CD4-positive, alpha-beta T cell treated with Interleukin-4 for 1 hour (primary cell): ENCODE results near the gene SEMA4D.

Experiments used
- DNase-seq, 2 donors: peaks; one replicate each; pipeline ENCODE4 v3.0.0-alpha.2; 2020 to 2022

The SEMA4D gene

DNA sequence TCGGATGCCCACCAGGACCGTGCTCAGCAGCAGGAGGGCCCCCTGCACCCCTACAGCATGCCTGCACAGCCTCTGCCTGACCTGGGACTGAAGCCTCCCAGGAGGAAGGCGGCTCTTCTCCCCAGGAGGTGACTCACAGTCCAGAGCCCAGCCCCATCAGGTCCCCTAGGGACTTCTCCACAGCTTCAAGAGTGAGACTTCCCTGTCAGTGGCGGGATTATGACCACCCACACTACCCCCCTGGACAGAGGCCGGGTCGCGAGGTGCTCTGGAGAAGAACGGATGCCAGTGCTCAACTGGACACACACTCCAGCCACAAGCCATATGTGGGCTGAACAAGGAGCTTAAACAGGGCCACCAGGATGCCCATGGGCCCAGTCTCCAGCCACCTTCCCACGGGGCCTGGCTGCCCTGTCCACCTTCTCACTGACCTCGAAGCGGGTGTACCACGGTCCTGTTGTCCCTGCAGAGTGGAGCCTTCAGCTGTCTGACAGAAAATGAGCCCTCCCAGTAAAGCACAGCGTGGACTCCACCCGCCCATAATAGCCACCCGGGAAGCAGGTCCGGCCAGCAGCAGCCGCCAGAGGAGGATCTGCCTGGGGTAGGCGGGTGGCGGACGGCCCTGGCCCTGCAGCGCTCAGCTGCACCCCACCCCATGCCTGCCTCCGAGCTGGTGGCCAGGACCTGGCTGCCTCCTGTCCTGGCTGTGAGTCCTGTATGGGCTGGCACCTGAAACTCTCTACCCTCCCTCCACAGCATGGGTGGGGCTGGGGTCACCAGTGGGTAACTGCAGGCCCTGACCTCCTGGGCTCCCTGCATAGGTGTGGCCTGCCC, 54.7 kb downstream of the SEMA4D start:
- DNase-seq: peak in 1 of 2 donors; percentile 35

DNA sequence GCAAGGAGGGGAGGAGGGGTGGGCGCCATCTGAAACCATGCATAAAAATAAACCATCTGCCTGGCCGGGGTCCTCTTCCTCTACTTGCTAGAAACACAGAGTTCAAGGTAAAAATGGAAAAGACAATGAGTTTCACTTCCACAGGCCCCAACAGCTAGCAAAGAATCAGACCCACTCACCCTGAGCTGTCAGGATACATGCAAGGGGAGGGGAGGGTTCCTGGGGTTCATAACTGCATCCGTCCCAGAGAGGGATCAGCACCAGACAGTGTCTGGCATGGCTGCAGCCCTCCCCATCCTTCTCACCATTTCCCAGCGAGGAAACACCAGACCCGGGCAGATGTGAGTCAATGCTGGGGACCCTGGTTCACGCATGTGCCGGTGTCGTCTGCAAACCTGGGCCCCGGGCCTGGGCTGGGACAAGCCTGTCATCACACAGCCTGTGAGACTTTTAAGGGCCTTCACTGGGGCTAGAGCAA, 55.4 kb downstream of the SEMA4D start:
- DNase-seq: no peak

DNA sequence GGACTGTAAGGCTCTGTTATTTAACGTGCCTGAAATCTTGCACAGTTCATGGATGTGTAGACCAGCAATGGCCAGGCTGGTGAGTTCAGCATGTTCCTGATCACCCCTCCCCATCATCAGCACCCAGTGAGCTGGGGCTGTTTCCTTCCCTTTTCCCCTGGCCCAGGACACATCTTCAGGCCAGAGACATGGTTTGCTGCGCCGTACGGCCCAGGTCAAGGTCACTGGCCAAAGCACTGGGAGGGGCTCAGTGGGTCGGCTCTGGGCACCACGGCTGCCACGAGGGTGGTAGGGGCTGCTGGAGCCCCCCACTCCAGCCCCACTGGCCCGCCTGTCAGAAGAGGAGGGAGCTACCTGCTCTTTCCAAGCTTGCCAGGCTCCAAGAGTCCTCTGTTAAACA, 55.9 kb downstream of the SEMA4D start:
- no peak for DNase-seq

DNA sequence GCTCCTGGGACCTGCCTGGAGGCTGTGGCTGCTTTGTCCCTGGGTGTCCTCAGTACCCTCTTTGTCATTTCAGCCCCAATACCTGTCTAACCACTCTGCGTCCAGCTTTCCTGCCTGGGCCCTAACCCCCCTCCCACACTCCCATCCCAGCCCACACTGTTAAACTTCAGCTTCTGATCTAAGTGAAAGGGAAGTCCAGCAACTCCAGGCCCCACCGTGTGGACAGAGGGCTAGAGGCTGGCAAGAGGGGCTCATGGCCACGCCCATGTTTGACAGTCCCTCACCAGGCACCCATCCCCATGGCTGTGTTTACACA, 56.3 kb downstream of the SEMA4D start:
- DNase-seq: no peak

DNA sequence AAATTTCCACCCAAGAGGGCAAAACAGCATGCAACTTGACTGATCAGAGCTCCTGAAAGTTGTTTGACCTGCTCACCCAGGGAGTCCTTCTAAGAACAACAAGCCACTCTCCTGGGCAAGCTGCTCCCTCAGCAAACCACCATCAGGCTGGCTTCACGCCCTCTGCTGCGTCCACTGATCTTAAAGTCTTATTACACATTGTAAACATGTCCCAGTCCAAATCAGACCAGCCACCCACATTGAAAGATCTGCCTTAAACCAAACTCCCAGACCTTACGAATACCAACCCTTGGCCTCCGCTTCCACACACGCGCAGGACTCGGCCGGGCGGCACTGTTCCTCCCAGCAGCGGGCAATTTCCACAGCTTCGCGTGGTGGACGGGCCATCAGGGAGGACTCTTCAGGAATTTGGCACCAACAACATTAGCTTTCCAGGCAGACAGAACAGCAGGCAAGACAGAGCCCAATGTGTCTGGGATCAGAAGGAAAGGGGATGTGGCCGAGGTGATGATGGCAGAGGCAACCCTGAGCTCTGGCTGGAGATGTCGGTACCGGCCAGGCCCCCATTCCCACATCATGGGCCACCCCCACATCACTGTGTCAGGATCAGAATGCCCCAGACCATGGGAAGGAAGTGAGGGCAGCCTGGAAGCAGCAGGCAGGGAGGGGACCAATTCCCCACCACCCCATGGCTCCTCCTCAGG, 56.8 kb downstream of the SEMA4D start:
- no peak for DNase-seq

DNA sequence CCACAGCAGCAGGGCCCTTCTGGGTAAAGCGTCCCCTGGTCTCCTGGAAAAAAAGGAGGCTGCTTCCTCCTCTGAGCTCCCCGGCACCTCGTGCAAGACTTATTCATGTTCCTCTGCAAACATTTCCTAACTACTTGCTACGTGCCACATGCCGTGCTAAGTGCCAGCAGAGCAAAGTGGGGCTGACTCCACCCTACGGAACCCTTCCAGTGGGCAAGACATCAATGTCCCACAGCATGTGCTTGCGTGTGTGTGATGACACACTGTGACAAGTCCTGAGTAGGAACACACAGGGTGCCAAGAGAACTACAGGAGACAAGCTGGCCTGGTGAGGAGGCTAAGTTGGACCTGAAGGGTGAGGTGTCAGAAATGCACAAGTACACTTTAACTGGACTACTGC, 57.4 kb downstream of the SEMA4D start:
- DNase-seq: peak in 1 of 2 donors; percentile 77

DNA sequence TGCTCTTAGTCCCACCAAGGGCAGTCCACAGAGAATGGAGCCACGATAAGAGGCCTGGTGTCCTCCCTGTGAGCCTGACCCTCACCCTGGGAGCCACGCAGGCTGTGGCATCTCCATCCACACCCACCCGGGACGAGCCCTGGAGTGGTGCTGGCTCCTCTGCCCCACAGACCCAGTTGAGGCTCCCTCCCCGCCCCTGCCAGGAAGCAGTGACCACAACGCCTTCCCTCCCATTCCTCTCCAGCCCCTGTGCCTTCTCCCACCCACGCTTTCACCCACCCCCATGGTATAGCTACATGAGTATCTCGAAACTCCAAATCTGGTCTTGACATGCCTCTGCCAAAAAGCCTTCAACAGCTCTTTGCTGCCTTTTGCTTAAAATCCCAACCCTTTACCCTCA, 57.9 kb downstream of the SEMA4D start:
- DNase-seq: no peak

DNA sequence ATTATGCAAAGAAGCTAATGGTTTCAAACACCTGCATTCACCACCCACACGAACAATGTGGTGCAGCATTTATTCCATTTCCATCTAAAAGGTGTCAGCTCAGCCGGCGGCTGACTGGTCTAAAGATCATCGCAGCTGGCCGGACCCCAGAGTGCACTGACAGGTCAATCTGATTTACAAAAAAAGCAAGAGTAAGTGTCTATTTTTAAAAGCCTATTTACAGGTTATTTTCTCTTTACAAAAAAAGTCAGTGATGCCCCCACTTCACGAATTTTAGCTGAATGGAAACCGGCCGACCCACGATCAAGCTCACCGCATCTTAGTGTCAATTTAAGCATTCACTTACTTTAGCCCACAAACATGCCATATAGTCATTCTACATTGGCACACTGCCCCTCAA, 58.3 kb downstream of the SEMA4D start:
- DNase-seq: no peak

DNA sequence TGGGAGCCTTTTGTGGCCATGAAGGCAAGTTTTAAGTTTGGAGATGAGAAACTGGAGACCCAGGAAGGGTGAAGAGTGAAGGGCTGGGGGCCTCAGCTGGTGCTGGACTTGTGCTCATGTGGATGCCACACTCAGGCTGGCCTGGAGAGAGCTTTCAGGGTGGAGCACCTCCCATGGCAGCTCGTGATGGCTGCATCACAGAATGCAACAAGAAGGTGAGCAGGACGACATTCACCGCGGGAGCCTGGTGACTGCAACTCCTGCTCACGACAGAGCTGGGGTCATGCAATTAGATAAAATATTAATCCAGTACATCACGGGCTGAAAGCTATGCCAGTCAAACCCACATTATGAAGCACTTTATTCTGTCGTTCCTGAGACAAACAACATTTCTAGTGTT, 59.7 kb downstream of the SEMA4D start:
- no peak for DNase-seq

DNA sequence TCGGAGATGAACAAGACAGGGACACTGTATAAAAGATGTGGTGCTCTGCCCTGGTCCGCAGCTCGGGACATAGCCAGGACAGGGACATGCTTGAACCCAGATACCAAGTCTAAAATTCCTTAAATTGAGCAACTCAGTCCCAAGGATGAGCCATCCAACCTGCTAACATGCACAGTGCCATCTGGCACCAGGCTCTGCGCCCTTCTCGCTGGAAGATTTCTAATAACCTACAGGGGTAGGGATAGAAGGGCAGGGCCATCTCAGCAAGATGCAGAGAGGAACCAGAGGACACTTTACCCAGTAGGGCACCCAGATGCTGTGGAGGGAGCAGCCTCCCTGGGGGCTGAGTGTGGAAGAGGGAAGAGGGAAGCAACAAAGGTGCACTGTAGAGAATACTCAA, 60.1 kb downstream of the SEMA4D start:
- DNase-seq: no peak

DNA sequence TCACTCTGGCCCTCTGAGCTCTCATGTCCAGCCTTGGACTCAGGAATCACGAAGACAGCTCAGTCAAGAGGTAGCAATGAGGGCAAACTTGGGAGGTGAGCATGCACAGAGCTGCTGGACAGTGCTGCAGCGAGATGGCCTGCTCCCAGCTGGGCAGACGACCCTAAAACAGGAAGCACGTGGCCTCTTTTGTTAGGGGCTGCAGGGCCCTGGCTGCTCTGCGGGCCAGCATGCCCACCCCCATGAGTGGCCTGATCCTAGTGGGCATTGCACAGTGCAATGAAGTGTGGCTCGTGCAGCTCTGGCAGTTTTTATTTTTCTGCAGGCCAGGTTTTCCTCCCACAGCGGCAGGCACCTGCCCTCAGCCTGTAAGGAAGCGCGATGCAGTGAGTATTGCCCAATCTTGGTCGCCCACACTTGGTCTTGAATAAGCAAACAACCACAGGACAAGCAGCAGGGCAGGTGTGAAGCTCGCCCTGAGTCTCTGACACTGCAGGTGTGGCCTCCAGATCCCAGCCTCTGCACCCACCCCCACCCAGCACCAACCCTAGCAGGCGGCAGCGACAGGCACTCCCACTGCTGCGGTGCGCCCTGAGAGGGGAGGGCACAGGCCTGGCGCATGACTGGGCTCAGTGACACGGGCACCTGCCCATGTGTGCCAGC, 60.8 kb downstream of the SEMA4D start:
- DNase-seq: peak; percentile 71 to 76

DNA sequence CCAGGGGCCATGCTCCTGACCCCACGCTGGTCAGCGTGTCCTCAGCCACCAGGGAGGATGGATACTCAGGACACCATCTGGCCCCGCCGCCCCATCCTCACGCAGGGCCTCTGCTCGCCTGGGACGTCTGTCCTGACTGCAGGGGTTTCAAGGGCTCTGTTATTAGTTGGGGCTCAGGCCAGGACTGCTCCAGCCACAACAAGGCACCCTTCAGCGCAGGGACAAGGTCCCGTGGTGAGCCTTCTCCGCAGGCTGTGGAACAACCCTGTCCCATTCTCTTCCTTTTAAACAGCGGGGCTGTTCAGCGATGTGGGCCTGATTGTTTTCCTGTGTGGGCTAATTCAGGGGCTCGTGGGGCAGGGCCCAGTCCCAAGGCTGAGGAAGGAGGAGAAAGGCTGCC, 61.6 kb downstream of the SEMA4D start:
- no peak for DNase-seq

DNA sequence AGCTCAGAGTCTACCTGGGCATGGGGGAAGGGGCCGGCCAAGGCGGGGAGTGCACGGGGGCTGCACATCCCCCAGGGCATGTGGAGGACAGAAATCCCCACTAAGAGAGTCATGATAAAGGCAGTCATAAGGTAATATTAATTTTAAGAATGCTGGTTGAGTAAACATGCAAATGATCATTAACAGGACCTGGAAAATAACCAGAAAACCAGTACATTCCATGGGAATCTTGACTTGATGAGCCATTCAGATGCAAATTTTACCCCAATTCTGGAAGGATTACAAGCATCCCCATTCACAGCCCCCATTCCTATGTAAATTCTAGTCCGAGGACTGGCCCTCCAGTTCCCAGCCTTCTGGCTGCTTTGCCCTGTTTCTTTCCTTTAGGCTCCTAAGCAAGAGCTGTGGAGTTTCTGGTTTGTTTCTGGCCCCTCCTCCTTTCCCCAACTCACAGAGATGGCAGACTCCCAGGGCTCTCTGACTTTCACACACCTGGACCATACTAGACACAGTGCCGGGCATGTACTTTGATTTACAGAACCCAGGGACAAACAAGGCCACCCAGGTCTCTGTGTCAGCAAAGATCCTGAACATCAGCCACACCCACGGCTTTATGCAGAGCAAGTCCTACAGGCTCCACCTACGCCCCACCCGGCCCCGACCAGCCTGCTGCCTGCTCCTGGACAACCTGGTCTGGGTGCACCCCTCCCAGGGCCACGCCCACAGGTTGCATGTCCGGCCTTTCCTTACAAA, 62.7 kb downstream of the SEMA4D start:
- DNase-seq: no peak

DNA sequence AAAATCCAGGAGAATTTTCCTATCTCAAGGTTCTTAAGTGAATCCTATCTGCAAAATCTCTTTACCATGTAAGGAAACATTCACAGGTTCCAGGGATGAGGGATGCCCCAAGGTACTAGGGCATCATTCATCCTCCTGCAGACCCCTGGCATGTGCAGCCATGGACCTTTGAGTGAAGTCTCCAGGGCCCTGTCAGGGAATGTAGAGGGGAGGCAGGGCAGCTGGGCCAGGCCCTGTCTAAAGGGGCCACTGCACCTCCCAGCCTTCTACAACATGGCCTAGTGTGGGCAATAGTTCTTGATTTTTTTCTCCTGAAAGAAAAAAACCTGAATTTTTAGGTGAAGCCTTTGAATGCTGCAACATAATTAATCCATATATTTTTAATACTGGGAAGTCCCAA, 63.3 kb downstream of the SEMA4D start:
- DNase-seq: no peak

DNA sequence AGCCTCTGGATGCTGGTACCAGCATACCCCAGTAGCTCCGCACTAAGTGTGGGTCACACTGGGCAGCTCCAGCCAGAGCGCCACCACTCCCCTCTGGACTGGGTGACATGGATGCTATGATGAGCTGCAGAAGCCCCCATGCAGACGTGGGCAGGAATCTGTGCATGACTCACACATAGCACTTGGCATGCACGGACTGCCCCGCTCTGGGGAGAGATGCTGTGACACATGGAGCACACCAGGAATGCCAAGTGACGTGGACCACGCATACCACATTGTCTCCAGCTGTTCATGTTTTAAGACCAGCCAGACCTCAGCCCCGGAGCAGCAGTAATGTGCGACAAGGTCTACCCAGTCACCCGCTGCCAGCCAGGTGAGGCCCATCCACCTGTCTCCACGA, 64.1 kb downstream of the SEMA4D start:
- DNase-seq: no peak

DNA sequence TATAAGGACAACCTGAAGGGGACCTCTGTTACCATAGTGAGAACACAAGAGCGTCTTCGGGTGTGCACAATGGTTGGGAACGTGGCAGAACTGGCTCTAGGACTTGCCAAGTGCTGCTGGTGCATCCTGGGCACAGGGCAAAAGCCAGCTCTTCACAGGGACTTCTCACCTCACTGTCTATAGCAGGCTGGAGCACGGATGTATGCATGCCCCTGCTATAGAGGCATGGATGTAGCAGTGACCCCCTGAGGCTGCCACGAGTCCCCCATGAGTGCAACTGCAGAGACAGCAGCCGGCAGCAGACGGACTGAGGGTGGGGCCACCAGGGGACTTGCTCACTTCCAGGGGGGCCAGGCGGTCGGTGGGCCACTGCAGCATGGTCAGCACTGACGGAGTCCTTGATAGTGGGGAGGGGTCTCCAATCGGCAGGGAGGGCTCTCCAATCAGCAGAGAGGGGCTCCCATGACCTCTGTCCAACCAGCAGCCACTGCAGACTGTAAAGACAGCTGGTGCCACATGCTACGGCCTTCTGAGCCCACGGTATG, 64.9 kb downstream of the SEMA4D start:
- DNase-seq: no peak

DNA sequence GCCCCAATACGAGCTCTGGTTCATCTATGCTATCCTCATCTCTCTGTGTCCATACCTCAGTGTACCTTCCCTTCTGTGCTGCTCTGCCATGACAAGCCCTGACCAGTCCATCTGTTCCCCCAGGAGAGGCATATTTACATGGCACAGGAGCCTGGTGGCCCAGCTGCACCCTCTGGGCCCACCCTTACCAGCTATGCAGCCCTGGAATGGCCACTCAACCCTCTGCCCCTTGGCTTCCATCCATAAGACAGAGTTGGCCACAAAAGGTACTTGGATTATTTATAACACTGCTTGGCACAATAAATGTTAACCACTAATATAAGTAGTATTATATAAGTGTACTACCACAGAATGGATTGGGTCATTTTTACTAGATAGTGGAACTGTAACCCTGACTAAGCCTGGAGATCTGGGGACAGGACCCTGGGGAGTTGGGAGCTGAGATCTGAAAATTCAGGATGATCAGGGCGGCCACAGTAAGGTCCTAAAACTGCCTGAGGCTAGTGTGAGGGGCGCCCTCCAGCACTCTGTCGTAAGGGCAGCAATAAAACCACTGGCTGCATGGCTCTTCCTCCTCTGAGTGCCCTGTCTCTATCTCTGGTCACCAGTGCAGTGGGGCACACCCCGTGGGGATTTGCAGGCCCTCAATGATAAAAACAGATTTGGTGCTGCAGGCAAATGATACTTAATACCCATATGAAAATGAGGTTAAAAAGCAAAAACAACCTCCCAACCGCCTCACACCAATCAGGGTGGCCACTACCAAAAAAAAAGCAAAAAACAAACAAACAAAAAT, 65.8 kb downstream of the SEMA4D start:
- no peak for DNase-seq

DNA sequence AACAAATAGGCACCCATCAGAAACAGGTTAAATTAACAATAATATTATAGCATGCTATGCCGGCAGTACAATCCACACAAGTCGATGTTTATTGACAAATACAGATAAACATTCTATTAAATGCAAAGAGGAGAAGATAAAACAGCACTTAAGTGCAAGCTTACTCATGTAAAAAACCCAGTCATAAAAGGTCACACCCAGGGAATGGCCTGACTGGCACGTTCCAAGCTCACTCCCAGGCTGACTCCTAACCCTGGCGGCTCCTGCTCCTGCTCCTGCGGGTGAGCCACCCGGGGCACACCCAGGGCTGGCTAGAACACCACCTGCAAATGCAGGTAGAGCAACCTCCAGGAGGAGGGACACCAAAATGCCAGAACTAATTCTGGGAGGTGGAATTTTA, 66.9 kb downstream of the SEMA4D start:
- no peak for DNase-seq

DNA sequence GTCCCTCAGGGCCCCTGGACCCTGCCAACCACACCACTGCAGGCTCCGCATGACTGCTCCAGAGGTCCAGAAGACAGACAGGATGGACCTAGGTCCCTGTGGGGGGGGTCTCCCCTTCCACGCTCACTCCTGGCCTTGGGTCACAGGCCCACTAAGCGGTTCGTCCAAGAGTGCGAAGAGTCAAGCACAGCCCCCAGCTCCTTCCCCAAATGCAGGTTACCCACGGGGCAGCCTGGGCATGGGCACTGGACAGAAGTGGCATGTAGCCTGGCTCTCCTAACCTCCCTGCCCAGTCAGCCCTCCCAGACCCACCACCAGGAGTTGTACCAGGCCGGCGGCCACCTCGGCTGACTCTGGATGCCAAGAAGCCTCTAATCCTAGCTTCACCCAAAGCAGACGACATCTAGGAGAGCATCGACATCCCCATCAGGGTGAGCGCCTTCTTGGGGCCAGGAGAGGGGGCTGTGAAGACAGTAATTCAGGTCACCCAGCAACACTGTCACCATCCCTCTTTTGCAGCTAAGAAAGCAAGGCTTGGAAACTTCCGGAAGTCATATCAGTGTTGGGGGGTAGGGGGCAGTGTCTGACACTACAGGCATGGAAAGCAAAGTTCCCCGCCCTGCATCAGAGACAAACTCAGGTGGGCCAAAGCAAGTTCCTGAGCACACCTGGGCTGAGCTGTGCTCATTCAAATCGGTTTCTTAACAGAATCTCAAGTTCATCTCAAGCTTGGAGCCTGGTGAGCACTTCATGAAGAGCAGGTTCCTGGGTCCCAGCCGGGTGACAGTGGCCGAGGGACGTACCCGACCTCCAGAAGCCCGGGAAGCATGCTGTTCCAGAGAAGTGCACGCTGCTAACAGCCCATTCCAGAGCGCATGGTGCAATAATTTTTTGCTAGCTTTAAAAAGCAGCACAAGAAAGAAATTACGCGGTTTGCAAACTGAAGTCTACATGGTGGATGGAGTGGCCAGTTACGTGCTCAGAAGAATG, 68.7 kb downstream of the SEMA4D start:
- peak; percentile 67 to 74 for DNase-seq

DNA sequence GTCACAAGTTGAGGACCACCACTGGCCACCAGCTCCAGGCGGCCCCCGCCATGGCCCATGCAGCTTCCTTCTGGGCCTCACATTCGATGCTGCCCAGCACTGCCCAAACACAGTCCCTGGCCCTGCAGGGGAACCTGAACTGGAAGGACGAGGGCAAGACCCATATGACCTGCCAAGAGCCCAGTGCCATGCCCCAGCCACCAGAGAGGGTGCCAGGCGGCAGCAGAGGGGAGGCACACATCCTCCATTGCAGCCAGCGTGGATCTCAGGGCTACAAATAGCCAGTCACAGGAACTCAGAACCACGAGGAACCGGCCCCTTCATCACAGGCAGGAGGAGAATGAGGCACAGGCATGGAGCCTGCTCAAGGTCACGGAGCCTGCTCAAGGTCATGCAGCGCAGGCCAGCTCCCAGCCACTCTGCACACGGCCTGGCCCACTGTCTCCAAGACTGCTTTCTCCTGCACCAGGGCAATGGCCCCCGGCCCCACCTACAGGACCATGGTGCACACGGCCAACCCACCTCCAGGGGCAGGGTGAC, 69.6 kb downstream of the SEMA4D start:
- no peak for DNase-seq
